ENCODE results near the gene CXCR5.
"Not testable (repeated sequence)": the region's sequence is repeated elsewhere in the genome, so short reads cannot be mapped to it uniquely, and the experiment has no call there.

The CXCR5 gene, protein sequence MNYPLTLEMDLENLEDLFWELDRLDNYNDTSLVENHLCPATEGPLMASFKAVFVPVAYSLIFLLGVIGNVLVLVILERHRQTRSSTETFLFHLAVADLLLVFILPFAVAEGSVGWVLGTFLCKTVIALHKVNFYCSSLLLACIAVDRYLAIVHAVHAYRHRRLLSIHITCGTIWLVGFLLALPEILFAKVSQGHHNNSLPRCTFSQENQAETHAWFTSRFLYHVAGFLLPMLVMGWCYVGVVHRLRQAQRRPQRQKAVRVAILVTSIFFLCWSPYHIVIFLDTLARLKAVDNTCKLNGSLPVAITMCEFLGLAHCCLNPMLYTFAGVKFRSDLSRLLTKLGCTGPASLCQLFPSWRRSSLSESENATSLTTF

DNA sequence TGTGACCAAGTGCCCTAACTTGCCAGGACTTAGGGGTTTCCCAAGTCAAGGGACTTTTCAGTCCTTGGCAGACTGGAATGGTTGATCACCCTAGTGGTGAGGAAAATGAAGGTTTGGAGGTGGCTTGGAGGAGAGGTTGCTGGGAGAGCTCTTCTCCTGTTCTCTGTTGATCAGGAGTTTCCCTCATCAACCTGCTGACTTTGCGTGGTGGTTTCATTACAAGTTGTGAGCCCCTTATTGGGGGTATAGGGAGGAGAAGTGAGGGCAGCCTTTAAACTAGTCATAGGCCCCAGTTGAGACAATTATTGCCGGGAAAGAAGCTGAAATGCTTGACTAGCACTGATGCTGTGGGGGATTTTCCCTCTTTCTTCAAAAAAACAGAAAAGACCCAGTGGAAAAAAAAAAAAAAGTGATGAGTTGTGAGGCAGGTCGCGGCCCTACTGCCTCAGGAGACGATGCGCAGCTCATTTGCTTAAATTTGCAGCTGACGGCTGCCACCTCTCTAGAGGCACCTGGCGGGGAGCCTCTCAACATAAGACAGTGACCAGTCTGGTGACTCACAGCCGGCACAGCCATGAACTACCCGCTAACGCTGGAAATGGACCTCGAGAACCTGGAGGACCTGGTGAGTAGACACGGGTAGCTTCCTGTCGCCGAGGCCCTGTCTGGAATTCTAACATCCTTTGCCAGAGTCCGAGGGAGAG is at the start of gene CXCR5:
TSS of gene CXCR5 (plus strand) at position 525 of the 704 bp plus-strand sequence. CDS start at position 575, 50 bp downstream.
- DNase-seq = peak; percentile 50 to 82

GRCh38 chr11:118834427-118835028 is 49.2 kb upstream of the CXCR5 start:
- DNase-seq = peak in 1 of 2 donors; percentile 19

GRCh38 chr11:118837868-118838267 is 45.8 kb upstream of the CXCR5 start:
- no peak for DNase-seq

- no peak for DNase-seq
Observed at GRCh38 chr11:118838905-118839553, 44.7 kb upstream of the CXCR5 start.

GRCh38 chr11:118841469-118842242 is 42.0 kb upstream of the CXCR5 start:
- peak; percentile 39 to 66 for DNase-seq

DNA sequence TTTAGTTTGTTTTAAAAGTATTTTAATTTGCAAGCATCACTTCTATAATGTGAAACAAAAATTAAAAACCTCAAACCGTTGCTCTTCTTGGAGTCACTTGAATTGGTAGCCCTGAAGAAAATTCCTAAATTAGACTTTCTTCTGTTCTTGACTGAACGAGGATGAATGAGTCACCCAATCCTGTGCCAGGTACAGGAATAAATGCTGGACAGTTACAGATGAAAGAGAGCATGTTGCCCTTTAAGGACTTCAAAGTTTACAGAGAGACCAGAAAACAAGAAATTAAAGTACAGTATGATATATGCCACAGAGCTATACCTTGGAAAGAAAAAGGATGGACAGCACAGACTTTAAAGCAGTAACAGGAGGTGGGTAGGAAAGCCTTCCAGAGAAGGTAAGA is 41.3 kb upstream of the CXCR5 start:
- no peak for DNase-seq

DNA sequence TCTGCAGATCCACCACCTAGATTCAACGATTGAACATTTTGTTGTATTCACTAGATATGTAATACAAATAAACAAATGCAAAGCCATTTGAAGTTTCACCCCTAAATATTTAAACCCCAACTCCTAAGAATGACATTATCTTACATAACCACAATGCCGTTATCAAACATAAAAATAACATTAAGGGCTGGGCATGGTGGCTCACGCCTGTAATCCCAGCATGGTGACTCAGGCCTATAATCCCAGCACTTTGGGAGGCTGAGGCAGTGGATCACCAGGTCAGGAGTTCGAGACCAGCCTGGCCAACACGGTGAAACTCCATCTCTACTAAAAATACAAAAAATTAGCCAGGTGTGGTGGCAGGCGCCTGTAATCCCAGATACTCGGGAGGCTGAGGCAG is 40.8 kb upstream of the CXCR5 start:
- not testable (repeated sequence) for DNase-seq

GRCh38 chr11:118843565-118843964 is 40.1 kb upstream of the CXCR5 start:
- no peak for DNase-seq

- DNase-seq = no peak
Observed at GRCh38 chr11:118845369-118845768, 38.3 kb upstream of the CXCR5 start.

DNA sequence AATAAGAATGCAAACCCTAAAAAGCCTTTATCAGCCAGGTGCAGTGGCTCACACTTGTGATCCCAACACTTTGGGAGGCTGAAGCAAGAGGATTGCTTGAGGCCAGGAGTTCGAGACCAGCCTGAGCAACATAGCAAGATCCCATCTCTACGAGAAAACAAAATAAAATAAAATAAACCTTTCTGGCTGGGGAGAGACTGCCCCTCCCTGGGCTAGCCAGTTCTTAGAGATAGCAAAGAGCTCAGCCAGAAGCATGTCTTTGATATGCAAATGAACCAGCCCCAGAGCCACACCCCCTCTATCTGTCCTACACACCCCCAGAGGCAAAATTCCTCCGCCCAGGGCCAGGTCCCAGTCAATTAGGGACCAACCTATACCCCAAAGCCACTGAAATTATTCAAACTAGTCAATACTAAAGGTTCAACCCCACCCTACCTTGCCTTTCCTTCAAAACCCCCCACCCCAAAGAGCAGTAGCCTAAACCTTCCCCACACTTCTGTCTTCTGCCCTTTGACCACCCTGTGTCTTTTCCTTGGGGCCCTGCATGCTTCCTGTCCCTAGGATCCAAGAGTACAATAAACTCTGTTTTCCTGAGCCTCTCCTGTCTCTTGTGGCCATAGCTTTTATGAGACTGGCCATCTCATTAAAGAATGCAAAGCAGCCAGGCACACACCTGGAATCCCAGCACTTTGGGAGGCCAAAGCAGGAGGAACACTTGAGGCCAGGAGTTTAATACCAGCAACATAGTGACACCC is 37.3 kb upstream of the CXCR5 start:
- DNase-seq = no peak

DNA sequence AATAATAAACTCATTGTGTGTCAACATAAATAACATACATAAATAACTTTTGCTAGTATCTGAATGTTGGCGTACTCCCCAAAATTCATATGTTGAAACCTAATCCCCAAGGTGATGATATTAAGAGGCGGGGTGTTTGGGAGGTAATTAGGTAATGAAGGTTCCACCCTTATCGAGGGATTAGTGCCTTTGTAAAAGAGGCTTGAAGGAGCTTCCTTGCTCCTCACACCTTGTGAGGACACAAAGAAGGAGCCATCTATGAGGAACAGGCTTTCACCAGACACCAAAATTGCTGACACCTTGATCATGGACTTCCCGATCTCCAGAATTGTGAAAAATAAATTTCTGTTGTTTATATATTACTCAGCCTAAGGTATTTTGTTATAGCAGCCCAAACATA is 33.9 kb upstream of the CXCR5 start:
- no peak for DNase-seq

- no peak for DNase-seq
Observed at GRCh38 chr11:118851970-118852369, 31.7 kb upstream of the CXCR5 start.

DNA sequence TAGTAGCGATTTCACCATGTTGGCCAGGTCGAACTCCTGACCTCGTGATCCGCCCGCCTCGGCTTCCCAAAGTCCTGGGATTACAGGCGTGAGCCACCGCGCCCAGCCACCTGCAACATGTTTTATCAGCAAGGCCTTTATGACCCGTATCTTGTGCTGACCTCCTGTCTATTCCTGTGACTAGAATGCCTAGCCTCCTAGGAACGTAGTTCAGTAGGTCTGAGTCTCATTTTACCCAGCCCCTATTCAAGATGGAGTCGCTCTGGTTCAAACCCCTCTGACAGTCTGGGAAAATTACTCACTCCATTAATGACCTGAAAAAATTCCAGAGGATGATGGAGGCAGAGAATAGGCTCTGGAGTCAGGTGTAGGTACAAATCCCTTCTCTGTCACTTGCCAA is 30.0 kb upstream of the CXCR5 start:
- DNase-seq = no peak

GRCh38 chr11:118856314-118856713 is 27.4 kb upstream of the CXCR5 start:
- no peak for DNase-seq

- DNase-seq = no peak
Observed at GRCh38 chr11:118857385-118857784, 26.3 kb upstream of the CXCR5 start.

- no peak for DNase-seq
Observed at GRCh38 chr11:118859973-118860372, 23.7 kb upstream of the CXCR5 start.

DNA sequence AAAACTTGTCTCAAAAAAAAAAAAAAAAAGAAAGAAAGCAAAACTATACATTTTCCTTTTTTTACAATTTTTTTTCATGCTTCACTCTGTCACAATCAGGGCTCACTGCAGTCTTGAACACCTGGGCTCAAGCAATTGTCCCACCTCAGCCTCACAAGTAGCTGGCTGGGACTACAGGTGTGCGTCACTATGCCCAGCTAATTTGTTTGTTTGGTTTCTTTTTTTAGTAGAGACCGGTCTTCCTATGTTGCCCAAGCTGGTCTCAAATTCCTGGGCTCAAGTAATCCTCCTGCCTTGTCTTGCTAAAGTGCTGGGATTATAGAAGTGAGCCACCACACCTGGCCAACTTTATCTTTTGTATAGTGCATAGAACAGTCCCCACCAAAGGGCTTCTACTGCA is 15.0 kb upstream of the CXCR5 start:
- no peak for DNase-seq

GRCh38 chr11:118870396-118871343 is 13.0 kb upstream of the CXCR5 start:
- DNase-seq = peak in 1 of 2 donors; percentile 37

DNA sequence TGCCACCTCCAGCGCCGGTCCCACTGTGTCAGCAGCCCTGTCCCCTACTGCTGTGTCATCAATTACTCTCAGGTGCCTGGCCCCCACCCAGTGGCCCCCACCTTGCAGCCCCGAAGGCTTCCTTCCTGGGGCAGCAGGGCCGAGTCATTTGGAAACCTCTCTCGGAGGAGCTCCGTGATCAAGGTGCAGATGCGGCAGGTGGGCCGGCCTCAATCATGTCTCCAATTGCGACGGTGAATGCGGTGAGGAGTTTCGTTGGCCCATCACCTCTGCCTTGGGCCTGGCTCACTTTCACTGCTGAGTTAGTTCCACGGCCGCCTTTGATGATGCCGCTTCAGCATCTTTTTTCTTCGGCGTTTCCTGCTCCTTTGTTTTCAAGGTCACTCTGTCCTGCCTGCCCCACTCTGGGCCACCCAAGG is 11.3 kb upstream of the CXCR5 start:
- peak; percentile 55 to 72 for DNase-seq

- DNase-seq = no peak
Observed at GRCh38 chr11:118873804-118874203, 9.9 kb upstream of the CXCR5 start.

DNA sequence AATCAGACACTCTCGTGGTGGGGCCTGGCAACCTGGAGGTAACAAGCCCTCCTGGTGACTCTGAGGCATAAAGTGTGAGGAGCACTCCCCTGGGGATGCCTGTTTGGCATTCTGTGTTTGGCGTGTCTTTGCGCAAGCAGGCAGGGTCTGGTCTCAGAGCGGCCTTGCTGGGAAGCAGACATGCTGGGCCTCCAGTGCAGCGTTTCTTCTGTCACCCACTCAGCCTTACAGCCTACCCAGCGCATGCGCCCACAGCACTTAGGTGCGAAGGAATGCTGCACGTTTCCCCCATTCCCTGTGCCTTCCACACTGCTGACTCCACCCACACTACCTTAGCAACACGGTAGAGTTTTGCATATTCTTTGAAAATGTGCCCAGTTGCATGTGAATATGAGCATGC is 7.4 kb upstream of the CXCR5 start:
- DNase-seq = no peak
